Left ventricle myocardium inferior (tissue), 1 donor: Measurements from ENCODE around the gene PANK4. TPM values are rescaled to one million over a fixed set of nuclear protein-coding genes. Genes with fewer than 3 reads are reported as not detected.

ENCODE experiments used
- DNase-seq: peaks from one replicate; pipeline ENCODE4 v3.0.0-alpha.2; 2020
- H3K27ac ChIP-seq: fragments of 200-600 bp; replicated peaks from 2 replicates; pipeline ENCODE4 v1.8.0; 2021
- H3K27me3 ChIP-seq: fragments of 200-600 bp; 2 replicates; pipeline ENCODE4 v1.8.0; 2021; ENCODE audit warnings: low read depth
- H3K36me3 ChIP-seq: fragments of 200-600 bp; 2 replicates; pipeline ENCODE4 v1.8.0; 2021
- H3K4me1 ChIP-seq: fragments of 200-600 bp; 2 replicates; pipeline ENCODE4 v1.8.0; 2021
- H3K4me3 ChIP-seq: fragments of 200-600 bp; 2 replicates; pipeline ENCODE4 v1.8.0; 2021; ENCODE audit warnings: mild to moderate bottlenecking, moderate library complexity
- H3K9me3 ChIP-seq: fragments of 200-600 bp; replicated peaks from 2 replicates; pipeline ENCODE4 v1.8.0; 2021
- intact Hi-C: fragments of 100-400 bp; cut with micrococcal nuclease; formaldehyde crosslinking; loops from one replicate; pipeline ENCODE4 v1.11.0; 2022
- total RNA-seq: library from RNA; stranded (reverse); fragmentation: NEBNext Ultra II Directional; extraction: Animal tissue kit (Norgen Biotek cat#: 25700); gene quantifications from one replicate; pipeline ENCODE4 v1.2.1, GENCODE V29; 2021
- TF ChIP-seq, protein P1 (sequence below): fragments of 200-600 bp; IDR thresholded peaks from 2 replicates; pipeline ENCODE4 v1.8.0; 2021; ENCODE audit warnings: antibody characterized with exemption, mild to moderate bottlenecking, borderline replicate concordance
- donor health status: DM: no; HTN: yes; CAD: no; lungs with severe emphysema.

The PANK4 gene
- total RNA-seq, 1 donor from 2014 or later, result 42.8 TPM

DNA sequence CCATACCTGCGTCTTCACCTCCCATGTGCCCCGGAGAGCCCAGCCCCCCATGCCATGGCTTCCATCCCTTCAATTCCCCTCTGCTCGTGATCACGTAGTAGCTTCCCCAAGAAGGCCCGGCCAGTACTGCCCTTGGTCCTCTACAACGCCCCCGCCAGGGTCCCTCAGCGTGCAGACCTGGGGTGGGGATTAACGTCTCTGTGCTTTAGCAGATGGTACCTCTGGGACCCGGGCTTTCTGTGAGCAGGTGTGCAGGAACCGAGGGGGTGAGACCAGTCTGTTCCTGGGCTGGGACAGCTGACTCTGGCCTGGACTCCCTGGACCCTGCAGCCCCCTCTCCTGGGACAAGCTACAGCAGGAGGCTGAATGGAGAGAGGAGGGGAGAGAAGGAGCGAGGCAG, 49.1 kb downstream of the PANK4 start:
- Histone ChIP-seq H3K4me1 (peaks cover 8% of the 10 kb centered on the region), H3K27ac (no peak overlapping the region), H3K27me3 (peaks cover 67% of the 10 kb centered on the region), H3K9me3 (no peaks in the 10 kb centered on the region), H3K4me3 (no peak overlapping the region), H3K36me3 (no peaks in the 10 kb centered on the region)
- DNase-seq, result no peak
- TF ChIP-seq, protein P1, sequence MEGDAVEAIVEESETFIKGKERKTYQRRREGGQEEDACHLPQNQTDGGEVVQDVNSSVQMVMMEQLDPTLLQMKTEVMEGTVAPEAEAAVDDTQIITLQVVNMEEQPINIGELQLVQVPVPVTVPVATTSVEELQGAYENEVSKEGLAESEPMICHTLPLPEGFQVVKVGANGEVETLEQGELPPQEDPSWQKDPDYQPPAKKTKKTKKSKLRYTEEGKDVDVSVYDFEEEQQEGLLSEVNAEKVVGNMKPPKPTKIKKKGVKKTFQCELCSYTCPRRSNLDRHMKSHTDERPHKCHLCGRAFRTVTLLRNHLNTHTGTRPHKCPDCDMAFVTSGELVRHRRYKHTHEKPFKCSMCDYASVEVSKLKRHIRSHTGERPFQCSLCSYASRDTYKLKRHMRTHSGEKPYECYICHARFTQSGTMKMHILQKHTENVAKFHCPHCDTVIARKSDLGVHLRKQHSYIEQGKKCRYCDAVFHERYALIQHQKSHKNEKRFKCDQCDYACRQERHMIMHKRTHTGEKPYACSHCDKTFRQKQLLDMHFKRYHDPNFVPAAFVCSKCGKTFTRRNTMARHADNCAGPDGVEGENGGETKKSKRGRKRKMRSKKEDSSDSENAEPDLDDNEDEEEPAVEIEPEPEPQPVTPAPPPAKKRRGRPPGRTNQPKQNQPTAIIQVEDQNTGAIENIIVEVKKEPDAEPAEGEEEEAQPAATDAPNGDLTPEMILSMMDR, result no peak
- intact Hi-C loops, result no loop called here

DNA sequence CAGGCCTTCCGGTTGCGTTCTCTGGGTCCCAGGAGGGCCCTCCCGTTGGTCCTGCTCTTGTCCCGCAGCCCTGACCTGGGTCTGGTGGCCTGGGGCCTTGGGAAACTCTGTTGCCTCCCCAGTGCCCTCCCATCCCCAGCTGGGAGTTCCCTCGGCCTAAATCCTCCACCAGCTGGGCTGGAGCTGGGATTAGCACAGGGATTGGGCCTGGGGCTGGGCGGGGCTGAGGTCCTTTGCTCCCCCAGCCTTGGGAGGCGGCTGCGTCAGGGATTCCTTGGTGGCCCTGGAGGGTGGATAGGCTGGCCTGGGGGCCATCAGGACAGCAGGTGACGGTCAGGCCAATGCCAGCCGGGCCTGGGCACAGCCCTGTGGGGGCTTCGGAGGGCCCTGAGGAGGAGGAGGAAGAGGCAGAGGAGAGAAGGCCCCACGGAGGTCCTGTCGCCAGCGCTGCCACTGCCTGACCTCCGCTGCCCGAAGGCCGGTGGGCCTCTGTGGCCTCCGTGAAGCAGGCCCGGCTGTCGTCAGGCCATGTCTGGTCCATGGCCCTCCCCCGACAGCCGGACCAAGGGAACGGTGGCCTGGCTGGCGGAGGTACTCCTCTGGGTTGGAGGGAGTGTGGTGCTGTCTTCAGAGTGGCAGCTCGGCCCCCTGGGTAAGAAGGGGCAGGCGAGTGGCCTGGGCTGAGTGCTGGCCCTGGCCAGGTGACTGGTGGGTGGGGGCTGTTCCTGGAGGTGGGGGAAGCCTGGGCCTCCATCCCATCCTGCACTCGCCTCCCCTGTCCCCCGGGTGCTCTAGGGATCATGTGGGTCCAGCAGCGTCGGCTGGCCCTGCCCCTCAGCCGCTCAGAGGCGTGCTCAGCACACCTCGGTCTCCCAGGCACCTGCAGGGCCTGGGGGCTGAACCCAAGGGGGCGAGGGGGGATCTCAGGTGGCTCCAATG, 50.1 kb downstream of the PANK4 start, which contains the start of gene PLCH2:
TSS of gene PLCH2 (plus strand) at position 229 of the 939 bp plus-strand sequence. CDS start at position 529, 300 bp downstream.
- Histone ChIP-seq H3K9me3 (no peaks in the 10 kb centered on the region), H3K36me3 (no peaks in the 10 kb centered on the region), H3K27ac (no peak within 1 kb of the TSS), H3K27me3 (peaks cover 77% of the 10 kb centered on the region), H3K4me3 (no peak within 1 kb of the TSS), H3K4me1 (peaks cover 8% of the 10 kb centered on the region)
- no peak for DNase-seq
- intact Hi-C loops, result no loop called here
- TF ChIP-seq, protein P1, result no peak

DNA sequence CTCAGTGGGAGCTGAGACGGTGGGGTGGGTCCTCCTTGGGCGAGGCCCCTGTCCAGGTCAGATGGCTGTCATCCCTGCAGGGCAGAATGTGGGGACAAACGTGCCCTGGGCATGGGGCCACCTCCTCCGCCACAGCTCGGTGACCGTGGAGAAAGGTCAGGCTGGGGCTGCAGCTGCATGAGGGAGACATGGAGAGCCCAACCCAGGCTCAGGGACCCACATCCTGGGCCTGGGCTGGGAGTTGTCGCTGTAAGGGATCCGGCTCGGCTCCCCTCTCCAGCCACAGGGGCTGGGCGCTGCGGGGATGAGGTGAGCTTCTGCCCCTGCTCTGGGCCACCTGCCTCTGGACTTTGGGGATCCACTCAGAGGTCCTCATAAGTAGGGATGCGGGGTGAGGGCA, 50.8 kb downstream of the PANK4 start:
- no peak overlapping the region for H3K27ac ChIP-seq
- no peak overlapping the region for H3K4me3 ChIP-seq
- TF ChIP-seq, protein P1, result no peak
- intact Hi-C loops, result no loop called here
- peaks cover 84% of the 10 kb centered on the region for H3K27me3 ChIP-seq
- no peaks in the 10 kb centered on the region for H3K36me3 ChIP-seq
- DNase-seq, result no peak
- peaks cover 8% of the 10 kb centered on the region for H3K4me1 ChIP-seq
- no peaks in the 10 kb centered on the region for H3K9me3 ChIP-seq

DNA sequence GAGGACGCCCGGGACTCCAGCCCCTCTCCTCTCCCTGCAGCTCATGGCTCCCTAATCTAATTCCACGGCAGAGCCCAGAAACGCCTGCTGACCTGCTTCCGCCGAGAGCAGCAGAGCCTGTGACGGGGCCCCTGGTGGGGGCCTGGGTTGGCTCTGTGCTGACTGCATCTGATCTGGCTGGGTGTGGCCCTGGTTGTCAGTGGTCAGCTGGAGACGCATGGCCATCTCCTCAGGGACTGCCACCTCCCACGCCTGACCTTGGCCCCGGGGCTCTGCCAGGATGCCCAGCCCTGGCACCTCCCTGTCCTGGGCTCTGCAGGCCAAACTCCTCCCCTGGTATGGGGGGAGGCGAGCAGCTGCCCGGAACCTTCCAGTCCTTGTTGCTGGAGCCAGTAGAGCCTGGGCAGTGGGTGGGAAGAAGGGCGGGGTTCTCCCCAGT, 51.4 kb downstream of the PANK4 start:
- no peak for DNase-seq
- peaks cover 8% of the 10 kb centered on the region for H3K4me1 ChIP-seq
- no peaks in the 10 kb centered on the region for H3K9me3 ChIP-seq
- TF ChIP-seq, protein P1, result no peak
- H3K36me3 ChIP-seq, result no peaks in the 10 kb centered on the region
- intact Hi-C loops, result no loop called here
- H3K4me3 ChIP-seq, result no peak overlapping the region
- peaks cover 90% of the 10 kb centered on the region for H3K27me3 ChIP-seq
- H3K27ac ChIP-seq, result no peak overlapping the region

DNA sequence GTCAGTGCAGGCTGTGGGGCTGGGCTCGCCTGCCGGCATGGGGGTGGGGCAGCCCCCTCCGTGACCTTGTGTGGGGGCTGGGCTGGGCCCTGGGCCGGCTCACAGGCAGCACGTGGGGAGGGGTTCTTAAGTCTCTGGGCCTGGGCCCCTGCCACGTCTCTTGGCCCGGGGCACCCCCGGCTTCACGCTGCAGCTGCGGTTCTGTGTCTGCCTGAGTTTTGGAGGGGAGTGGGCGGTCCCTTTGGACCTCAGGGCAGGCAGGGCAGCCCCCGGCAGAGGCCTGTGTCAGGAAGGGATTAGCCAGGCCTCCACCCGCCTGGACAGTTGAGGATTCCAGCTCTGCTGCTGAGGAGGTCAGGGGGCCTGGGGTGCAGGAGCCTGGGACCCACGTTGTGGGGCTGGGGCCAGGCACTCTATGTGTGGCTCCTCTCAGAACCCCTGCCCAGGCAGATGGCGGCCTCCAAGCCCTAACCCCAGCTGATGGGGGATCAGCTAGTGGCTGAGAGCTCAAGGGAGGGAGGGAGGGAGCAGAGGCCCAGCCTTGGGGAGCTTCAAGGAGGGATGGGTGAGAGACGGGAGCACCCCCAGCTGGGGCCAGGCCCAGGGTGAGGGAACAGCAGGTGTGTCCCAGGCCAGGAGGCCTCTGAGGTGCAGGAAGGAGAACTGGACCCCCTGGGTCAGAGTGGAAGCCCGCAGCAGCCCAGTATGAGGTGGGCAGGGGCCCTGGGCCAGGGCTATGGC, 52.1 kb downstream of the PANK4 start:
- Histone ChIP-seq H3K36me3 (no peaks in the 10 kb centered on the region), H3K27me3 (peaks cover 97% of the 10 kb centered on the region), H3K4me1 (peaks cover 8% of the 10 kb centered on the region), H3K4me3 (no peak overlapping the region), H3K9me3 (no peaks in the 10 kb centered on the region), H3K27ac (no peak overlapping the region)
- intact Hi-C loops, result no loop called here
- no peak for DNase-seq
- TF ChIP-seq, protein P1, result no peak
